HG03280 (cell line): ENCODE data around the gene MLST8.

Experiments
- ATAC-seq: cut with Tn5 transposase; IDR thresholded peaks from one replicate; pipeline ENCODE4 v1.9.1; 2021; ENCODE audit warnings: mild to moderate bottlenecking, moderate library complexity; ENCODE audit not compliant: unreplicated experiment

Gene MLST8

GRCh38 chr16:2173366-2173765, 31.9 kb upstream of the MLST8 start:
- ATAC-seq, result no peak

DNA sequence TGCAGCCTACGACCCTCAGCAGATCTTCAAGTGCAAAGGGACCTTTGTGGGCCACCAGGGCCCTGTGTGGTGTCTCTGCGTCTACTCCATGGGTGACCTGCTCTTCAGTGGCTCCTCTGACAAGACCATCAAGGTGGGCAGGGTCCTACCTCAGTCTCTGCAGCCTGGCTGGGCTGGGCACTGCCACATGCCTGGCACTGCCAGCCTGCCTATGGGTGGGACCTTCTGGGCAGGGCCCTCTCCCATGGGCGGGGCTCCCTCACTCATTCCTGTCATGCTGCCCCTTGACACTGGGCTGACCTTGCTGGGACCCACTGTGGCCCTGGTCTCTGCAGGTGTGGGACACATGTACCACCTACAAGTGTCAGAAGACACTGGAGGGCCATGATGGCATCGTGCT, 31.3 kb upstream of the MLST8 start:
- ATAC-seq, result no peak

GRCh38 chr16:2174396-2175131, 30.7 kb upstream of the MLST8 start:
- no peak for ATAC-seq

GRCh38 chr16:2175454-2175853, 29.8 kb upstream of the MLST8 start:
- no peak for ATAC-seq

DNA sequence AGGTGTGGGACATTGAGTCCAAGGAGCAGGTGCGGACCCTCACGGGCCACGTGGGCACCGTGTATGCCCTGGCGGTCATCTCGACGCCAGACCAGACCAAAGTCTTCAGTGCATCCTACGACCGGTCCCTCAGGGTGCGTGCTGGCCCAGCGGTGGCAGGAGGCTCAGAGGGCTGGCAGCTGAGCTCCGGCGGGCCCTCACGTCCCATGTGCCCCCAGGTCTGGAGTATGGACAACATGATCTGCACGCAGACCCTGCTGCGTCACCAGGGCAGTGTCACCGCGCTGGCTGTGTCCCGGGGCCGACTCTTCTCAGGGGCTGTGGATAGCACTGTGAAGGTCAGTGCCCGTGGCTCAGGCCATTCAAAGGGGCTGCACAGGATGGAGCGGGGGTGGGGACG, 29.2 kb upstream of the MLST8 start:
- no peak for ATAC-seq

DNA sequence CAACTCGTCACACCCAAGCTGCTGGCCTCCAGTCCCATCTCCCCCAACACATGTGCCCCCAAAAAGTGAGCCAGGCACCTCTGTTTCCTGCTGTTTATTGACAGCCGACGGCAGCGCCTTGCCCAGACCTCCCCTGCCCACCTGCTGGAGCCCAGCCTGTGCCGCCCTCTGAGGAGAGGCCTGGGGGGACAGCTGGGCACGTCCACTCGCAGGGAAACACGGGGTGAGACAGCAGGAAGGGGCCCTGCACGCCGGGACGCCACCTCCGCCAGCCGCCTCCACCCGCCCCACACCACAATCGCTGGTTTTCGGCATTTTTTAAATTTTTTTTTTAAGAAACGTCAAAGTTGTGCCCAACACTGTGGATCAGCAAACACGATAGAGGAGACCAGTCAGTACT, 28.2 kb upstream of the MLST8 start:
- no peak for ATAC-seq

DNA sequence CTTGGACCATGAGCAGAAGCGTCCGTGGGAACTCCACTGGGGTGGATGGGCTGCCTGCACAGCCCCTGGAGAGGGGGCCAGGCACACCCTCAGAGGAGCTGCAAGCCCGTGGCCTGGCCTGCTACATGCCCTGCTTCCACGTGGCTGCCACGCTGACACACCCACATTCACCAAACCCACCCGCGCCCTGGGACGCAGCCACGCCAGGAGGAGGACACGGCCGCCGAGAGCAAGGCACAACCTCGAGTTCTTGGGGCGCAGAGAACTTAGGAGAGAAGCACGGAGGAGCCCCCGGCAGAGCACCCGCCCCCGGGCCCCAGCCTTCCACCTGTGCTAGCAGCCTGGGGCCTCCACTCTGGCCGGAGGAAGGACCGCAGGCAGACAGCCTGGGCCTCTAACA, 27.7 kb upstream of the MLST8 start:
- ATAC-seq, result no peak

GRCh38 chr16:2178321-2179106, 26.7 kb upstream of the MLST8 start:
- ATAC-seq, result no peak

- ATAC-seq, result no peak
These were observed 26.1 kb upstream of the MLST8 start for GRCh38 chr16:2179107-2179501.

DNA sequence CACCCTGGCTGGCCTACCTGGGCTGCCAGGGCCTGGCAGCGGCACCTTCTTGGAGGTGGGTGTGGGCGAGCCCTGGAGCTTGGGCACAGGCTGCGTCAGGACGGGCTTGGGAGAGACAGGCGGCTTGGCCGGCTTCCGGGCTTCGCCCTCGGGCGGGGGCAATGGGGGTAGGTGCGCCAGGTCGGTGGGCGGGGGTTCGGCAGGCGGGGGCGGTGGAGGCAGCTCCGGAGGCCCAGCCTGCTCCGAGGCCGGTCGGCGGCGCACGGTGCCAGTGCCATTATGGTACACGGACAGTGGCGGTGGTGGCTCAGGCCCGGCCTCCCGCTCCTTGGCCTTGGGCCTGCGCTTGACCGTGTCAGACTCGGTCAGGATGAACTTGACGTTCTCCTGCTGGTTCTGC, 25.7 kb upstream of the MLST8 start:
- ATAC-seq, result no peak

GRCh38 chr16:2180461-2180860, 24.8 kb upstream of the MLST8 start:
- no peak for ATAC-seq

DNA sequence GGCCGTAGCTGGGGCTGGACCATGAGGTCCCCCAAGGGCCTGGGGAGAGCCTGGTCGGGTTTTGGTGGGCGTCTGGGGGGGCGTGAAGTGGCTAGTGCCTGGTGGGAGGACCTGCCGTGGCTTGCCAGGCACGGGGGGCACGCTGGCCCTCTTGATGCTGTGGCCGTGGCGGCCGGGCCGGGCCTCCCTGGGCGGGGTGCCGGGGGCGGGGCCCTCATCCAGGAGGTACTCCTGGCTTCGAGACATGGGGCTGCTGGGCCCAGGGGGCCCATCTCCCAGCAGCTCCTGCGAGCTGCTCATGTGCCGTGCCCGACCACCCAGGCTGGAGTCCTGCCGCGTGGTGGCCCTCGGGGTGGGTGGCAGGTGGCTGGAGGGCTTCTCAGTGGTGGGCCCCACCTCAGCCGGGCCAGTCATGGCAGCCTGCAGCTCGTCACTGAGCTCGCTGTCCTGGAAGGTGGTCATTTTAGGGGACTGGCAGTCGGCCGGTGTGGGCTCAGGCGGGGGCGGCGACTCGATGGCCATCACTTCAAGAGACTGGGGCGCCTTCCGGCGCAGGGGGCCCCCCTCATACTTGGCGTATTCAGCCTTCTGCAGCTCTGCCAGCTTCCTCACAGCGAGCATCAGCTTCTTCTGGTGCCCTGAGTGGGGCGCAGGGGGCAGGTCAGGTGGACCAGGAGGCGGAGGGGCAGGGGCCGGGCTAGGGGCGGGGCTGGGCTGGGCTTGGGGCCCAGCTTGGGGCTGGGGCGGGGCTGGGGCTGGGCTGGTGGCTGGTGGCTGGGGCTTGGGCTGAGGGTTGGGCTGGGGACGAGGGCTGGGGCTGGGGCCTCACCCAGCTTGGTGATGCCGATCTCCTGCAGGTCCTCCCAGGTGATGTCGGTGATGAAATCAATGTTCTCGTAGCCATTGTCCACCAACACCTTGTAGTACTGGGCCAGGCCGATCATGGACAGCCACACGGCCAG, 24.0 kb upstream of the MLST8 start:
- ATAC-seq, result no peak

DNA sequence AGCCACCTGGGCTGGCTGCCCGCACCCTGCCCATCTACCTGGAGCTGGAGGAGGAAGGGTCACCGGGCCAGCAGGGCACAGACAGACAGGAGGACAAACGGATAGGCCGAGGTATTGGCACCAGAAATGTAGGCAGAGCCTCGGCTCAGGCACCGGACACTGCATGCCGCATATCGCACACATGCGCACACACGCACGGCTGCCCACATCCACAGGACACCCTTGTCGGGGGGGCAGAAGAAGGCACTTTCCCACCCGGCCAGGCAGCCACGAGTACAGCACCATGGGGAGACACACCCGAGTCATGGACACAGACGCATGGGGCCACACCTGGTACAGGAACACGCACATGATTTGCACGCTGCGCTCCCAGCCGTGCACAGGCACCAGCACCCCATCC, 23.3 kb upstream of the MLST8 start:
- no peak for ATAC-seq

DNA sequence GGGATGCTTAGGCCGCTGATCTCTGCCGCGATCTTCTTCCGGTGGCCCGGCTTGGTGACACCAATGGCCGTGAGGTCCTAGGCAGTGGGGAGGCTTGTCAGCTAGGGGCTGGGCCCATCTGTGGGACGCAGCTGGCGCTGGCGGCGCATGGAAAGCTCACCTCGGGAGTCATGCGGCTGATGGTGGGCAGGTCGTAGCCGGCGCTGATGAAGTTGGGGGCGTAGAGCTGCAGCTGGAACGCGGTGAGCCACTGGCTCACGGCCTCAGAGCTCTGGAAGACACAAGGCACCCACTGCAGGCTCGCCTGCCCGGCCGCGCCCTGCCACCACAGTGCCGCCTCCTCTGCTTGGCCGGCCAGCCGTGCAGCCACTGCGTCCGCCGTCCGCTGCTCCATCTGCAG, 21.6 kb upstream of the MLST8 start:
- no peak for ATAC-seq

GRCh38 chr16:2184346-2184745, 20.9 kb upstream of the MLST8 start:
- no peak for ATAC-seq

GRCh38 chr16:2184962-2185361, 20.3 kb upstream of the MLST8 start:
- ATAC-seq, result no peak

GRCh38 chr16:2186064-2186463, 19.2 kb upstream of the MLST8 start:
- ATAC-seq, result no peak

DNA sequence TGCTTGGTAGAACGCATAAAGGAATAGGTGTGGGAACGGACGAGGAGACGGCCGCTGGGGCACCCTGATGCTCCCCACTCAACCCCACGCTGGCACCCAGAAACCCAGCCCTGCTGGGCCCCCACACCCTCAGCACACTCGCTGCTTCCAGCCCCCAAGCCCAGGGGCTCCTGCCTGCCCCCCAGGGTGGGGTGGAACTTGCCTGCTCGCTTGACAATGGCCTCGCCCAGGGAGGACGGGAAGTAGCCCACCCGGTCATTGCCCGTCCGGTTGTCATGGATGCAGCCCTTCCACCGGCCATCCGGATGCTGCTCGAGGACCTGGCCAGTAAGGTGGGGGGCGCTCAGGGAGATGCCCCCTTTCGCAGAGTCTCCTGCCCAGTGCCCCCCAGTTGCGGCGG, 18.7 kb upstream of the MLST8 start:
- no peak for ATAC-seq

- ATAC-seq, result no peak
These were observed 18.0 kb upstream of the MLST8 start for GRCh38 chr16:2187212-2187611.

DNA sequence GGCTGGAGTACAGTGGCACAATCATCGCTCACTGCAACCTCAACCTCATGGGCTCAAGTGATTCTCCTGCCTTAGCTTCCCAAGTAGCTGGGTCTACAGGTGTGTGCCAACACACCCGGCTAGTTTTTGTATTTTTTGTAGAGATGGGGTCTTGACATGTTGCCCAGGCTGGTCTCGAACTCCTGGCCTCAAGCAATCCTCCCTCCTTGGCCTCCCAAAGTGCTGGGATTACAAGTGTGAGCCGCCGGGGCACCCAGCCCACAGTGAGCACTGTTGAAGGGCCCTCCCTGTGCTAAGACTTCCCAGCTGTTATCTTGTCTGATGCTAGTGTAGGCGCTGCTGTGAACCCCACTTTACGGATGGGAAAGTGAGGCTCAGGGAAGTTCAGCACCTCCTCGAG, 16.9 kb upstream of the MLST8 start:
- no peak for ATAC-seq

DNA sequence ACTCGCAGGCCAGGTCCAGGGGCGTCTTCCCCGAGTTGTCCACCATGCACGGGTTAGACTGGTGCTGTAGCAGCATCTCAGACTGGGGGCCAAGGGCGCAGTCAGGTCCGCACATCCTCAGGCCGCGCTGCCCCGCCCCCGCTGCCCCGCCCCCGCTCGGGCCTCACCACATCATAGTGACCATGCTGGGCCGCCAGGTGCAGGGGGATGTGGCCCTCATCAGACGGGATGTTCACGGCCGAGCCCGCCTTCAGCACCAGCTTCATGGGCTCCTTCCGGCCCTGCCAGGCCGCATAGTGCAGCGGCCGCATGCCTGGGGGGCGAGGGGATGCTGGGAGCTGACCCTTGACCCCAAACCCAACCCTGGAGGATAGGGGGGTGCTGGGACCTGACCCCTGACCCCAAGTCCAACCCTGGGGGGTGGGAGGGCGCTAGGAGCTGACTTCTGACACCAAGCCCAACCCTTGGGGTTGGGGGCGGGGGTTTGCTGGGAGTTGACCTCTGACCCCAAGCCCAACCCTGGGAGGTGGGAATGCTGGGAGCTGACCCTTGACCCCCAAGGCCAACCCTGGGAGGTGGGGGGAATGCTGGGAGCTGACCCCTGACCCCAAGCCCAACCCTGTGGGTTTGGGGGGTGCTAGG, 15.9 kb upstream of the MLST8 start:
- ATAC-seq, result no peak
